ENCODE data around the gene TAOK3. TPM values are rescaled to one million over a fixed set of nuclear protein-coding genes. Genes with fewer than 3 reads are reported as not detected.
A peak's percentile ranks its signal among the peaks of the same experiment; 100 is the strongest.

Gene TAOK3
- total and polyA plus RNA-seq, 4 donors = 6.7 to 28.6 (median 19.5) TPM

- H3K27ac ChIP-seq (ENCODE audit: low read depth in 1 of 2, low read length in 2 of 2) = peak overlapping the region; percentile 90 to 96
- H3K36me3 ChIP-seq (ENCODE audit: control insufficient read depth in 4 of 4, insufficient read depth in 3 of 4, low read depth in 1 of 4, low read length in 3 of 4) = peaks cover 5 to 23% (median 19%) of the 10 kb centered on the region in 4 donors
- no peaks in the 10 kb centered on the region for H3K27me3 ChIP-seq (ENCODE audit: control insufficient read depth in 4 of 4, insufficient read depth in 4 of 4, low read length in 3 of 4)
- H3K9ac ChIP-seq (ENCODE audit: low read depth in 1 of 2, low read length in 2 of 2) = peak overlapping the region; percentile 87 to 95
- no peak for TF ChIP-seq MAX (IDR thresholded peaks at IDR 0.05)
- TF ChIP-seq CTCF (IDR thresholded peaks at IDR 0.05; ENCODE audit: low read depth, low read length, missing input control) = no peak
- no peak for TF ChIP-seq REST (IDR thresholded peaks at IDR 0.05)
- no peak for TF ChIP-seq GABPA (IDR thresholded peaks at IDR 0.05 in 1 of 2, conservative IDR thresholded peaks at IDR 0.05 in 1 of 2)
- no peak for TF ChIP-seq EGR1 (IDR thresholded peaks at IDR 0.05; ENCODE audit: low read depth in 2 of 2)
- TF ChIP-seq RAD21 (IDR thresholded peaks at IDR 0.05) = no peak
- TF ChIP-seq ATF3 (IDR thresholded peaks at IDR 0.05) = no peak
- no peak for TF ChIP-seq SP1 (IDR thresholded peaks at IDR 0.05)
- TF ChIP-seq HNF4G (IDR thresholded peaks at IDR 0.05) = no peak
- no peak for TF ChIP-seq HNF4A (conservative IDR thresholded peaks at IDR 0.05)
- TF ChIP-seq NR2F2 (IDR thresholded peaks at IDR 0.05) = no peak
- TF ChIP-seq YY1 (IDR thresholded peaks at IDR 0.05) = no peak
- TF ChIP-seq RXRA (IDR thresholded peaks at IDR 0.05) = no peak
- no peak for DNase-seq (ENCODE audit: low spot score)
- H3K4me3 ChIP-seq (ENCODE audit: low read depth in 1 of 3, low read length in 3 of 3) = peak overlapping the region; percentile 73 to 96 (median 81)
- no peaks in the 10 kb centered on the region for H3K9me3 ChIP-seq (ENCODE audit: control insufficient read depth in 4 of 4, low read length in 3 of 4)
- H3K4me1 ChIP-seq (ENCODE audit: control insufficient read depth in 4 of 4, insufficient read depth in 4 of 4, low read length in 3 of 4) = peaks cover 4 to 45% (median 31%) of the 10 kb centered on the region in 4 donors
- 31% methylated on average over 10 of the region's 10 CpGs for WGBS
These were observed 235.5 kb downstream of the TAOK3 start for GRCh38 chr12:118137148-118137678.

- peak; percentile 57 for DNase-seq (ENCODE audit: low spot score)
- no peaks in the 10 kb centered on the region for H3K27me3 ChIP-seq (ENCODE audit: control insufficient read depth in 4 of 4, insufficient read depth in 4 of 4, low read length in 3 of 4)
- peak overlapping the region; percentile 73 to 96 (median 81) for H3K4me3 ChIP-seq (ENCODE audit: low read depth in 1 of 3, low read length in 3 of 3)
- peaks cover 3 to 48% (median 33%) of the 10 kb centered on the region in 4 donors for H3K4me1 ChIP-seq (ENCODE audit: control insufficient read depth in 4 of 4, insufficient read depth in 4 of 4, low read length in 3 of 4)
- peak overlapping the region; percentile 87 to 95 for H3K9ac ChIP-seq (ENCODE audit: low read depth in 1 of 2, low read length in 2 of 2)
- peaks cover 5 to 21% (median 17%) of the 10 kb centered on the region in 4 donors for H3K36me3 ChIP-seq (ENCODE audit: control insufficient read depth in 4 of 4, insufficient read depth in 3 of 4, low read depth in 1 of 4, low read length in 3 of 4)
- no peaks in the 10 kb centered on the region for H3K9me3 ChIP-seq (ENCODE audit: control insufficient read depth in 4 of 4, low read length in 3 of 4)
- peak overlapping the region; percentile 90 to 96 for H3K27ac ChIP-seq (ENCODE audit: low read depth in 1 of 2, low read length in 2 of 2)
- under 1% methylated on average over 29 of the region's 29 CpGs for WGBS
- TF ChIP-seq YY1 (IDR thresholded peaks at IDR 0.05) (peak; percentile 65), ATF3 (IDR thresholded peaks at IDR 0.05) (no peak), RAD21 (IDR thresholded peaks at IDR 0.05) (peak in 1 of 2 donors; percentile 18), GABPA (IDR thresholded peaks at IDR 0.05 in 1 of 2, conservative IDR thresholded peaks at IDR 0.05 in 1 of 2) (peak in 1 of 2 donors; percentile 20), HNF4A (conservative IDR thresholded peaks at IDR 0.05) (peak; percentile 84 to 91), EGR1 (IDR thresholded peaks at IDR 0.05; ENCODE audit: low read depth in 2 of 2) (peak; percentile 91 to 93), CTCF (IDR thresholded peaks at IDR 0.05; ENCODE audit: low read depth, low read length, missing input control) (no peak), TAF1 (conservative IDR thresholded peaks at IDR 0.05) (no peak), SP1 (IDR thresholded peaks at IDR 0.05) (peak; percentile 68), REST (IDR thresholded peaks at IDR 0.05) (peak; percentile 56), JUND (IDR thresholded peaks at IDR 0.05) (peak; percentile 23 to 38), FOXA1 (IDR thresholded peaks at IDR 0.05) (peak; percentile 48)
These were observed 236.1 kb downstream of the TAOK3 start for GRCh38 chr12:118136559-118137003.
